Neural cell (in vitro differentiated cells): ENCODE data around the gene RIC8B. TPM values are rescaled to one million over a fixed set of nuclear protein-coding genes. Genes with fewer than 3 reads are reported as not detected.

Source experiments
- H2AFZ ChIP-seq: fragments of 200-600, 300-800 bp; sonication (generic), shearing (Covaris generic); 2 replicates; pipeline ENCODE4 v1.6.0; 2014; ENCODE audit warnings: low read depth, mild to moderate bottlenecking, antibody characterized with exemption, low read length, moderate library complexity
- H3F3A ChIP-seq: fragments of 200-600 bp; shearing (Covaris generic); 2 replicates; pipeline ENCODE4 v1.6.1; 2016; ENCODE audit warnings: mild to moderate bottlenecking, moderate library complexity, mixed read lengths, antibody characterized with exemption, low read length; ENCODE audit not compliant: insufficient read depth, poor library complexity, severe bottlenecking
- H3K27ac ChIP-seq: fragments of 200-600, 300-800 bp; sonication (generic), shearing (Covaris generic); 2 replicates; pipeline ENCODE4 v1.5.1; 2014; ENCODE audit warnings: mild to moderate bottlenecking, low read length, moderate library complexity
- H3K27me3 ChIP-seq: fragments of 300-800, 200-600 bp; sonication (generic), shearing (Covaris generic); 2 replicates; pipeline ENCODE4 v1.6.0; 2014; ENCODE audit warnings: mild to moderate bottlenecking, low read depth, low read length, moderate library complexity; ENCODE audit not compliant: insufficient read depth
- H3K36me3 ChIP-seq: fragments of 300-800, 200-600 bp; sonication (generic), shearing (Covaris generic); 2 replicates; pipeline ENCODE4 v1.5.1; 2014; ENCODE audit warnings: mild to moderate bottlenecking, antibody characterized with exemption, low read length, moderate library complexity; ENCODE audit not compliant: insufficient read depth
- H3K4me2 ChIP-seq: fragments of 300-800, 200-600 bp; sonication (generic), shearing (Covaris generic); 2 replicates; pipeline ENCODE4 v1.6.0; 2014; ENCODE audit warnings: mild to moderate bottlenecking, low read length
- H3K4me3 ChIP-seq: fragments of 300-800, 200-600 bp; sonication (generic), shearing (Covaris generic); 2 replicates; pipeline ENCODE4 v1.5.1; 2014; ENCODE audit warnings: mild to moderate bottlenecking, low read length, moderate library complexity
- H3K79me2 ChIP-seq: fragments of 200-600 bp; shearing (Covaris generic); replicated peaks from 2 replicates; pipeline ENCODE4 v1.6.0; 2014; ENCODE audit warnings: mild to moderate bottlenecking, low read length, moderate library complexity; ENCODE audit not compliant: insufficient read depth
- H3K9ac ChIP-seq: fragments of 300-800, 200-600 bp; sonication (generic), shearing (Covaris generic); 2 replicates; pipeline ENCODE4 v1.6.1; 2016; ENCODE audit warnings: mild to moderate bottlenecking, low read length, mixed read lengths
- H3K9me2 ChIP-seq: fragments of 200-600 bp; shearing (Covaris generic); 2 replicates; pipeline ENCODE4 v1.6.1; 2016; ENCODE audit warnings: mild to moderate bottlenecking, low read length, mixed read lengths; ENCODE audit not compliant: insufficient read depth
- H3K9me3 ChIP-seq: fragments of 200-600, 300-800 bp; sonication (generic), shearing (Covaris generic); 2 replicates; pipeline ENCODE4 v1.6.1; 2016; ENCODE audit warnings: mild to moderate bottlenecking, mixed run types, low read length, moderate library complexity, mixed read lengths
- H4K20me1 ChIP-seq: fragments of 200-600 bp; shearing (Covaris generic); 2 replicates; pipeline ENCODE4 v1.6.1; 2016; ENCODE audit warnings: mild to moderate bottlenecking, mixed run types; ENCODE audit not compliant: insufficient read depth
- CTCF ChIP-seq: fragments of 450-650 bp; IDR thresholded peaks from 2 replicates; pipeline ENCODE4 v1.5.1; 2014; ENCODE audit warnings: antibody characterized with exemption, mild to moderate bottlenecking, moderate library complexity; ENCODE audit not compliant: poor library complexity, severe bottlenecking
- EP300 ChIP-seq: fragments of 450-650 bp; conservative IDR thresholded peaks from 2 replicates; pipeline ENCODE4 v1.6.1; 2014; ENCODE audit warnings: antibody characterized with exemption, mild to moderate bottlenecking, moderate library complexity; ENCODE audit not compliant: poor library complexity, severe bottlenecking
- EZH2 ChIP-seq: fragments of 200-600, 300-800 bp; shearing (Covaris generic), sonication (generic); IDR thresholded peaks from 2 replicates; pipeline ENCODE4 v1.6.1; 2014; ENCODE audit warnings: antibody characterized with exemption, low read length, borderline replicate concordance, mild to moderate bottlenecking; ENCODE audit not compliant: insufficient read depth, poor library complexity, severe bottlenecking
- MXI1 ChIP-seq: fragments of 450-650 bp; conservative IDR thresholded peaks from 2 replicates; pipeline ENCODE4 v1.6.1; 2014; ENCODE audit warnings: antibody characterized with exemption, mild to moderate bottlenecking; ENCODE audit not compliant: poor library complexity, severe bottlenecking
- POLR2AphosphoS5 ChIP-seq: IDR thresholded peaks from 2 replicates; pipeline ENCODE4 v1.6.1; 2012
- RAD21 ChIP-seq: fragments of 450-650 bp; conservative IDR thresholded peaks from 2 replicates; pipeline ENCODE4 v1.6.1; 2014; ENCODE audit warnings: antibody characterized with exemption, mild to moderate bottlenecking, moderate library complexity
- REST ChIP-seq: IDR thresholded peaks from 2 replicates; pipeline ENCODE4 v1.6.1; 2012; ENCODE audit warnings: borderline replicate concordance
- SMC3 ChIP-seq: fragments of 450-650 bp; conservative IDR thresholded peaks from 2 replicates; pipeline ENCODE4 v1.6.1; 2014; ENCODE audit warnings: antibody characterized with exemption, mild to moderate bottlenecking, moderate library complexity; ENCODE audit not compliant: poor library complexity
- TAF1 ChIP-seq: IDR thresholded peaks from 2 replicates; pipeline ENCODE4 v1.6.1; 2012; ENCODE audit warnings: low read depth
- polyA plus RNA-seq: library from polyadenylated mRNA; depleted of rRNA; stranded (reverse); fragments of >200 nt; gene quantifications from 2 replicates; pipeline ENCODE4 v1.2.3, GENCODE V29; 2014

RIC8B gene
- polyA plus RNA-seq, 1 donor from 2014 or later = 30.0 TPM

- Histone ChIP-seq H3K36me3 (peaks cover 13% of the 10 kb centered on the region), H3K27ac (no peak overlapping the region), H3K4me2 (no peak overlapping the region)
Measured at GRCh38 chr12:106885541-106886249, 111.2 kb downstream of the RIC8B start.

GRCh38 chr12:106886932-106887331, 112.5 kb downstream of the RIC8B start:
- Histone ChIP-seq H3K27me3 (no peaks in the 10 kb centered on the region), H3K9me2 (no peaks in the 10 kb centered on the region), H3K4me3 (no peak overlapping the region), H3K79me2 (no peaks in the 10 kb centered on the region), H3K9me3 (no peaks in the 10 kb centered on the region), H3F3A (no peaks in the 10 kb centered on the region), H3K27ac (no peak overlapping the region), H2AFZ (no peak overlapping the region), H4K20me1 (no peaks in the 10 kb centered on the region), H3K9ac (no peak overlapping the region), H3K4me2 (no peak overlapping the region), H3K36me3 (peaks cover 5% of the 10 kb centered on the region)
- TF ChIP-seq POLR2AphosphoS5 (no peak), CTCF (no peak), RAD21 (no peak), EP300 (no peak), TAF1 (no peak), MXI1 (no peak), EZH2 (no peak)

More at GRCh38 chr12:106885541-106886249, 111.2 kb downstream of the RIC8B start:
- H3K9ac ChIP-seq = no peak overlapping the region
- no peaks in the 10 kb centered on the region for H4K20me1 ChIP-seq
- H3K79me2 ChIP-seq = no peaks in the 10 kb centered on the region
- H3K27me3 ChIP-seq = no peaks in the 10 kb centered on the region
- H3K9me2 ChIP-seq = no peaks in the 10 kb centered on the region
- no peak overlapping the region for H2AFZ ChIP-seq
- no peak overlapping the region for H3K4me3 ChIP-seq
- no peaks in the 10 kb centered on the region for H3F3A ChIP-seq
- TF ChIP-seq RAD21 (no peak), EZH2 (no peak), MXI1 (no peak), SMC3 (no peak), TAF1 (no peak), REST (no peak), POLR2AphosphoS5 (no peak), CTCF (no peak)
- no peaks in the 10 kb centered on the region for H3K9me3 ChIP-seq
